NCI-H526 (cell line): ENCODE data around the gene SNX32.

Experiments used
- DNase-seq, 2 experiments: peaks; one replicate each; lab custom pipeline; 2025; lab: John Stamatoyannopoulos, UW

The SNX32 gene

DNA sequence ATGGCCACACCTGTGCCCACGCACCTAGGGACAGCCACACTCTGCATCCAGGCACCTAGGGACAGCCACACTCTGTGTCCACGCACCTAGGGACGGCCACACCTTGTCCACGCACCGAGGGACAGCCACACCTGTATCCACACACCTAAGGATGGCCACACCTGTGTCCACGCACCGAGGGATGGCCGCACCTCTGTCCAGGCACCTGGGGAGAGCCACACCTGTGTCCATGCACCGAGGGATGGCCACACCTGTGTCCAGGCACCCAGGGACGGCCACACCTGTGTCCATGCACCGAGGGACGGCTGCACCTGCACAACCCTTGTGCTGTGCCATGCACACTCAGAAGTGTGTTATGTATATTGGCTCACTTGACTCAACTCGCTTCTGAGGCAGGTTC, 36.1 kb upstream of the SNX32 start:
- no peak for DNase-seq

DNA sequence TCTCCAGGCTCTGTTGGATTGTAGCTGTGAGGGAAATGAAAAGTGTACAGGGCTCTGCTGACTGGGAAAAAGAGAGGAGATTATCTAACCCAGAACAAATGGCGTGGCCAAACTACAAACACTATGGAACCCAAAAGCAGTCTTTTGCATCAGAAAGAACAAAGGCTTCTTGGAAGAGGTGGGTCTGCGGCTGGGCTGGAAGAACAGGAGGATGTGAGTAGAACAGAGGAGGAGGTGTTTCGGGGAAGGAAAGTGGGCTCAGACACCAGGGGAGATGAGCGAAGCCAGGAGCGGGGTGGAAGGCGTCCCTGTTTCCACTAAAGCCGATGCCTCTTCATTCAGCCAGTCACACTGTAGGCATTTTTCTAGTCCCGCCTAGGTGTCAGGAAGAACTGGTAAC, 34.9 kb upstream of the SNX32 start:
- DNase-seq: no peak

DNA sequence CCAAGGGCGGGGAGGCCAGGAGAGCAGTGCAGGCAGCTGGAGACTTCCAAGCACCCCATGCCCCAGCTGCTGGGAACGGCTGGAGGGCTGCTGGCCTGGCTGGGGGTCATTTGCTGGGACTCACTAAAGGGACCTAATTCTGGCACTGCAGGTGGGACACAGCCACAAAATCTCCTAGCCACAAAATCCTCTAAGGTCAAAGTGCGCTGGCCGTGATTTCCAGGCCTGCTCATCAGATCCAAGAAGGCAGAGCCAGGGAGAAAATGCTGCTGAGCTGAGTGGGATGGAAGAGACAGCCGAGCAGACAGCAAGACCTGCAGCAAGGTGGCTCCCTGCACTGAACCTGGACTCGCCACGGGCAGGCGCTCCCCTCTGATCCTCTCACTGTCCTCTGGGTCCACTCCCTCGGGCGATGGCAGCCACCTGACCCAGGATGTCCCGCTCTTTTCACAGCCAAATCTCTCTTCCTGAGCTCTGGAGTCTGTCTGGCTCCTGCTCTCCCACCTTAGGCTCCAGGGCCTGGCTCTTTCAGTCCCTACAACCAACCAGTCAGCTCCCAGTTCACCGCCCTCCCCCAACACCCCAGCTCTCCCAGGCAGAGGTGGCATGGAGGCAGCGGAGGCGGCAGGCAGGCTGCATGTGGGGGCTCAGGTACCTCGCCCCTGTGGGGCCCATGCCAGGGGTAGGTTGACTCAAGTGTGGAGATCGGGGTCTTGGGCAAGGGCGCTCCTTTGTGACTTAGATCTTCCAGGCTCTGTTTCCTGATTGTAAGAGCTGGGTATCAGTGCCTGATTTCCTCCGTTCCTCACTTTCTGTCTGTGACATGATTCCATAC, 32.4 kb upstream of the SNX32 start:
- no peak for DNase-seq

- DNase-seq: no peak
Observed at GRCh38 chr11:65802841-65803240, 30.9 kb upstream of the SNX32 start.

DNA sequence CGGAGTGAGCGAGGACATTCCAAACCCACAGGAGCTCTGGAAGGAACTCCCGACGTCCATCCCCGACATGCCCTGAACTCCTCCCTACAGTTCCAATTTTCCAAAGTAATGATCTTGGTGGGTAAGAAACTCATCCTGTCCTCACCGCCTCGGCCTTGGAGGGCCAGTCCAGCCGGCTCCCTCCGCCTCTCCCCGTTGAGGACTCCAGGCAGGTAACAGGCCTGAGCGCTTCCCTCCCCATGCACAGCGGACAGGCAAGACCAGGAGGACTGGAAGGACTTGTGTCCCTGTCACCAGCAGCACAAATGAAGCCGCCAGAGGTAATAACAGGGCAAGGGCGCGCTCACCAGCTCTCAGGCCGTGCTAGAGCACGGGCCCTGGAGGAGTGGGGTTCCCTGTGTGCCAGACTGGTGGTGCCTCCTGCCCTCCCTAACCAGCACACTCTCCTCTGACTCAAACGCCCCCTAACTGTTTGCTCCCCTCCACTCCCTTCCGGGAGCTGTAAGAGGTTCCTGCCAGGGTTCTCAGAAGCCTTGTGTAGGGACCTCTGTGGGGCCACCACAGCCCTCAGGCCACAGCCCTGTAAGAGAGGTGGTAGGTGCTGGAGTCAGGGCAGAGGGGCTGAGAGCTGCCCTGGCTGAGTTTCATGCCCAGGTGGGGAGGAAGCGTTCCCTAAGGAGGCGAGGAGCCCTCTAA, 29.8 kb upstream of the SNX32 start:
- DNase-seq: no peak

DNA sequence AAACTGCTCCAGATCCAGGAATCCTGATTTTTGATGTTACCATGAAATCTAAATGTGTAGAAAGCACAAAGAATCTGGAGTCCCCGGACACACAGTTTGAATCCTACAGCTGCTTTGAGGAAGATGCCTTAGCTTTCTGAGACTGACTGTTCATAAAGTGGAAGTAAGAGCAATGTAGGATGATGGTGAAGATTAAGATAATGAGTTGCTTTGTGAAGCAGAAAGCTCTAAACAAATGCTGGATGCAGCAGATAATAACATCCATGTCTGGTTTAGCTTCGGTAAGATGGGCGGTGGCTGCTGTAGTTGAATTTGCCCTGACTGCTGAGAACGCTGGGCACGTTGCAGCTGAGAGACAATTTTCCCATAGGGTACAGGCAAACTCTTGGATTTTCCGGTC, 26.8 kb upstream of the SNX32 start:
- DNase-seq: no peak

- DNase-seq: no peak
Observed at GRCh38 chr11:65808744-65809341, 24.9 kb upstream of the SNX32 start.

- DNase-seq: no peak
Observed at GRCh38 chr11:65809496-65809895, 24.3 kb upstream of the SNX32 start.

DNA sequence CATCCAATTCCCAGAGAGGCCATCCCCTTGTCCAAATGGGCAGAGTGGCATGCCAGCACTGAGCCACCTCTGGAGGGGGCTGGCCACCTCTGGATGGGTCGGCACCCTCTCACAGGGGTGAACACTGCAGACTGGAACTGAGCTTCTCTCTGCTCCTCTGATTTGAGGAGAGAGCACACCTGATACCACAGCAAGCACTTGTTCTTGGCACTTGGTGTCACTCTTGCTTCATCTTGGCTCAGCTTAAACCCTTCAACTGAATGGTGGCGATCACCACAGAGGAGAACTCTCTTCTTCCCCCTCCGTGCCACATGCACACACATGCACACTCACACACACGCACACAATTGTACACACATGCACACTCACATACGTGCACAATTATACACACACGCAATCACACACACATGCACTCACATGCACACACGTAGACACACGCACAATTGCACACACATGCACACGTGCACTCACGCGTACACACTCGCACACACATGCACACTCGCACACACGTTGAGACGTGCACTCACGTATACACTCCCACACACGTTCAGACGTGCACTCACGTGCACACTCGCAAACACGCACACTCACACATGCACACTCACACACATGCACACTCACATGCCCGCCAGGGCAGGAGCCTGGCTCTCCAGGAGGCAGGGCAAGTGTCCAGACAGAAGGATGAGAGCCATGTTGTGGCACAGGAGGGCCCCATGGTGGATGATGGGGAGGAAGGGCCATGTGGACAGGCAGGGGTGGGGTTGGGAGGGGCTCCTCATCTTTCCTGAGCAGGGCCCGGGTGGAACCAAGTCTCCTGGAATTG, 23.5 kb upstream of the SNX32 start:
- DNase-seq: no peak

DNA sequence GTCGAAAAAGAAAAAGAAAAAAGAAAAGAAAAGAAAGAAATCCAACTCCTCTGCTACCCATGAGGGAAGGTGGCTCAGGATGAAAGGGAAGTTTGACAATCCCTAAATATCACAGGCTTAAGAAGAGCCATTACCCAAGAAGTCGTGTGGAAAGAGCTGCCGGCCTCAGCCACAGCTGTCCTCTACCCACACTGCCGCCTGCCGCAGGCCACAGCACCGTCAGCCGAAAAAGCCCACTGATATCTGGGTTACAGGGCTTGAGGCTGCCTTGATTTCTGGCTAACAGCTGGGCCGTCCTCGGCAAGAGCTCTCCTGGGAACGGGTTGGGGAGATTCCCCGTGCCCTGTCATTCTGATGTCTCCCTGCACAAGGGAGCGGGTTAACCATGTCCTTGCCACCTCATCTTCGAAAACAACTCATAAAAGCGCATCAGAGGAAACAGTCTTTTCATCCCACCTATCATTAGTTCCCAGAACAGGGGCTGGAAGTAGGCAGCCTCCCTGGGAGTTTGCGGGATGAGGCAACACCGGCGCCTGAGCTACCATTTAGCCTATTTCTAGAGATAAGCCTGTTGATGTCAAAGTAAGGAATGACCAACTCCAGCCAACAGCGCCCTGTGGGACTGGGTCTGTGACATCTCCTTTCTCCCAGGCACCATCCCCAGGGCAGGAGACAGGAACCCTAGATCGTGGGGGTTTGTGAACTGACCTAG, 21.8 kb upstream of the SNX32 start:
- no peak for DNase-seq

DNA sequence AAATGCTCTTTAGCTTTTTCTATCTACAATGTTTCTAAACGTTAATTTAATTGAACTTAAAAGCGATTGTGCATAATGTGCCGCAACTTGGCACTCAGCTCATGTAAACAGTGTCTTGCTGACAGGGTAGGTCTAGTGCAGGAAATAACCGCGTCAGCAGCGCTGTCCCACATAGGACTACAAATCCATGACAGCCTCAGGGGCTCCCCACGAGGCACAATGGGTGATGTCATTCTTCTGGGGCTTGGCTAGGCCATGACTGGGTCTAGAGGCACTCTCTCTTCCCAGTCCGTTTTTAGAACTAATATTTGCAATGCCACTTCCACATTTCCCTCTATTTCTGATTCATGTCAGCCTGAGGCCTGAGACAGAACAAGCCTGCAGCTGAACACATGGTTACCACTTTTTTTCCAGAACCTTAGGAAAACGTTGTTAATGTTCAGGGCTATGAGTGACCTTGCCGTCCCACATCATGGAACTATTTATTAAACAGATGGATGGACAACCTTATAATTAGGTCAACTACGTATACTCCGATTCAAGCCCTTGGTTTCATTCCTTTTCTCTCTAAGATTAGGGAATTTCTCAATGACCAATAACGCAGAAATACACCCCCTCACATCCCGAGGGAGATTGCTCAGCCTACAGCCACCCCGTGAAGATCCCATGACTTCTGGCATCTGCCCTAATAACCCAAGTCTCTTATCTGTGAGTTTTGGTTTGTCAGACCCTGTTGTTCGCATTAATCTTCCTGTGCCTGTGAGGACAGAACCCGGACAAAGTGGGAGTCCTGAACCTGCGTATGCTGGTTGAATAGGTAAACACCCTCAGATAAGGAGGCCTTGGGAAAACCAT, 19.4 kb upstream of the SNX32 start:
- no peak for DNase-seq

DNA sequence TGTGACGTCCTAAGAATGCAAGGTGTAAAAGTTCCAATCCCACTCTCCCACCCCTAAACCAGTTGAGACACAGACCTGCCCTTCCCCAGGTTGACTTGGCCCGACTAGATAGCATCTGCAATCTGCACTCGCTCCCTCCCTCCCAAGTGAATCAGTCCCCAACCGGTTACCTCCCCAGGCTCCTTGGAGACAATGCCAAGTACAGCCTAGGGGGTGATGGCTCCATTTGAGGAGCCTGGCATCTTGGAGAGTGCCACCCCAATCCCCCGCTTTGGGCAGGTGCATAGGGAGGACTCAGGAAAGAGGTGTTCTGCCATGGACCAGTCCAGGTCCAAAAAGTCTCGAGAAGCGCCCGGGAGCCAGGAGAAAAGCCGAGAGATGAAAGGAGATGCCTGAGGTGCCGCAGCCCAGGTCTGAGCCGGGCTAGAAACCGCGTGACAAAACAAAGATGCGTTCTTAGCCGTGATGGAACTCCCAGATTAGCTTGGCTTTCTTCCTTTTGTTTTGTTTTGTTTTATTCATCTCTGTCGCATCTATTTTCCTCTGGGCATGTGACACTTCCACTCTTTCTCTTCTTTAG, 18.7 kb upstream of the SNX32 start:
- DNase-seq: no peak

- no peak for DNase-seq
Observed at GRCh38 chr11:65816696-65817095, 17.1 kb upstream of the SNX32 start.

GRCh38 chr11:65817312-65817834, 16.4 kb upstream of the SNX32 start:
- no peak for DNase-seq

DNA sequence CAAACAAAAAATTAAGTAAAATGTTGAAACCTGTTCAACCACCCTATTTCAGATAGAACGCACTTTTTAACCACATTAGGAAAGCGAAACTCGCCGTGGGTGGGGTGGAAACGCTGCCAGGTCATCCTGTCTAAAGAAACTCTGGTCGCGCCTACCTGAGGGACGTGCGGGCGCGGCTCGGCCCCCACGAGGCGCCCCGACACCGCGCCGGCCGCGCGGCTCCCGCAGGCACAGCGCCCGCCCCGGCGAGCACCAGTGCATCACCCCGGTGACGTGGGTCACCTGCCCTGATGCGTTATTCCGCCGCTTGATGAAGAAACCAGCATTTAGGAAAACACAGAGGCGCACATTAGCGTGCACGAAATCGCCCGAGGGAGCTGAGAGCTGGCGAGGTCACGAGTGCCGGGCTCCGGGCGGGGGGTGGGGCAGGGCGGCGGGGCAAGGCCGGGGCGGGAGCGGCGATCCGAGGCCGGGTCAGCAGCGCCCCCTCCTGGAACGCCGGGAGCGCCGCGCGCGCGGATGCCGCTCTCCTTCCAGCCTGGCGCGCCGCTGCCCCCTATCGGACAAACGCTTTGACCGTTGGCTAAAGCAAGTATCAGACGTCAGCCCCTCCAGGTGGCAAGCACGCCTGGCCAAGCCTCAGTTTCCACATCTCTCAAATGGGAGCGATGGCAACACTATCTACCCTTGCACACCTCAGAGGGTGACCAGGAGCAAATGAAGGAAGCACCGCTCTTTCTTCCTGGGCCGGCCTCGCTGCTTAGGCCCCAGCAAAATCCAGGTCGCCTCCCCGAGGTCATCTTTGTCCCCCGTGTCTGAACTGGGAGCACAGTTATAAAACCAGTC, 15.7 kb upstream of the SNX32 start:
- peak; percentile 67 to 94 for DNase-seq

GRCh38 chr11:65821107-65821506, 12.7 kb upstream of the SNX32 start:
- DNase-seq: peak in 1 of 2 experiments; percentile 61

DNA sequence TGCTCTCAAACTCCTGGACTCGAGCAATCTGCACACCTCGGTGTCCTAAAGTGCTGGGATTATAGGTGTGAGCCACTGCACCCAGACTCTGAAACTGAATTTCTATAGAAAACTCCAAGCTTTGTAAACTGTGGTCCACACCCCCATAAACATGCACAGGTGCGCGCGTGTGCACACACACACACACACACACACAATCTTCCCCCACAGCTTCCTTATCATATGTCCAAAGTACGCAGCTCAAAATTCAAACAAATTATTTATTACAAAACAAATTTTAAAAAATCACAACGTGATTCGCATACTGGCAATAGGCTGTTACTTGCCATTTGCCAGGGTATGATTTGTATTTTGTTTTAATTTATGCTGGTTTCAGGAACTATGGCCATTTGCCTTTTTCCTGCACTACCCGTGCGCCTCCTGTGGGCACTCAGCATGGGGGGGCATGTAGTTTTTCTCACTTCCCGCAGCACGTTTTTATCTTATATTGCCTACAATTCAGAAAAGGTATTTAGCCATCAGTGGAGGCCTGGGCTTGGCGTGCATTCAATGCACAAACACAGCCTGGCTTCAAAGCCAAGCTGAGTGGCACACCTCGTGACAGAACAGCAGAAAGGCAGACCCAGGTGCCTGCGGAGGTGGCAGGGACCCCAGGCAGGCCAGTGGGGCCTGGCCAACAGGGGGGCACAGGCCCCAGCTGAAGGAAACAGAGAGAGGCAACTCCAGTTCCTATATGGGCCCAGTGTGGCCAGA, 10.8 kb upstream of the SNX32 start:
- no peak for DNase-seq

GRCh38 chr11:65826984-65827735, 6.6 kb upstream of the SNX32 start:
- DNase-seq: no peak
